Heart left ventricle (tissue), 16 donors: Measurements from ENCODE around the gene STXBP4. TPM values are rescaled to one million over a fixed set of nuclear protein-coding genes. Genes with fewer than 3 reads are reported as not detected.

Experiments
- ATAC-seq, 4 donors: fragments of 200-7000 bp; cut with Tn5 transposase; one replicate each; pipeline ENCODE4 v1.9.1; 2020 to 2022; ENCODE audit warnings: moderate library complexity in 4 of 4, mild to moderate bottlenecking in 3 of 4, moderate number of reproducible peaks in 1 of 4
- DNase-seq, 5 donors: peaks; one replicate each; pipeline ENCODE4 v3.0.0-alpha.2; 2020
- H3K27ac ChIP-seq, 12 donors: fragments of 200-600 bp; sonication (generic) in 4 of 12; one replicate each; pipeline versions ENCODE4 v1.5.0 to v1.8.0; 2016 to 2022; ENCODE audit warnings: mild to moderate bottlenecking in 2 of 12
- H3K27me3 ChIP-seq, 9 donors: fragments of 200-600 bp; sonication (generic) in 2 of 9; one replicate each; pipeline versions ENCODE4 v1.5.1 to v1.8.0; 2016 to 2022; ENCODE audit warnings: mild to moderate bottlenecking in 3 of 9
- H3K36me3 ChIP-seq, 9 donors: fragments of 200-600 bp; sonication (generic) in 2 of 9; one replicate each; pipeline versions ENCODE4 v1.5.0 to v1.8.0; 2018 to 2022; ENCODE audit warnings: mild to moderate bottlenecking in 2 of 9
- H3K4me1 ChIP-seq, 12 donors: fragments of 200-600 bp; sonication (generic) in 4 of 12; one replicate each; pipeline versions ENCODE4 v1.5.0 to v1.8.0; 2016 to 2022; ENCODE audit warnings: mild to moderate bottlenecking in 3 of 12
- H3K4me3 ChIP-seq, 12 donors: fragments of 200-600 bp; sonication (generic) in 4 of 12; one replicate each; pipeline versions ENCODE4 v1.5.0 to v1.8.0; 2017 to 2022; ENCODE audit warnings: mild to moderate bottlenecking in 9 of 12, moderate library complexity in 4 of 12
- H3K9me3 ChIP-seq, 12 donors: fragments of 200-600 bp; sonication (generic) in 4 of 12; one replicate each; pipeline versions ENCODE4 v1.5.0 to v1.8.0; 2016 to 2022; ENCODE audit warnings: mild to moderate bottlenecking in 1 of 12
- POLR2A ChIP-seq, 2 donors: fragments of 450-650 bp; IDR thresholded peaks; one replicate each; pipeline ENCODE4 v1.6.1; 2017; ENCODE audit warnings: antibody characterized with exemption in 2 of 2, mild to moderate bottlenecking in 2 of 2, moderate library complexity in 2 of 2
- WGBS, 4 donors: extraction: QIAGEN DNeasy Blood & Tissue Kit in 2 of 4; methylation state at CpG; one replicate each; pipeline versions ENCODE4 v1.1.5 to v1.1.7; 2013 to 2018; 5-methylcytosine and 5-hydroxymethylcytosine counted together
- intact Hi-C, 10 donors: fragments of 100-400 bp; cut with DNase I; formaldehyde crosslinking; loops; one replicate each; pipeline versions ENCODE4 v1.11.1 to v1.14.2; 2022
- polyA plus RNA-seq, 2 donors: library from polyadenylated mRNA; stranded (reverse); fragments of 200-250 nt; gene quantifications; one replicate each; pipeline ENCODE4 v1.2.3, GENCODE V29; 2013
- total RNA-seq, 9 donors: library from RNA; depleted of rRNA in 2 of 9; stranded (reverse); fragments of >200 nt in 2 of 9; fragmentation: NEBNext Ultra II Directional in 3 of 9; extraction: Animal tissue kit (Norgen Biotek cat#: 25700) in 3 of 9; gene quantifications; one replicate each; pipeline versions ENCODE4 v1.1.0 to v1.2.4, GENCODE V29; 2016 to 2023
- TF ChIP-seq, protein P1 (sequence below), 12 donors: fragments of 200-600 bp; sonication (generic) in 4 of 12; IDR thresholded peaks; one replicate each; pipeline versions ENCODE4 v1.5.0 to v1.8.0; 2018 to 2022; ENCODE audit warnings: antibody characterized with exemption in 12 of 12, mild to moderate bottlenecking in 5 of 12
- donor health status: ischemic (EF 13 %, LVEDD 7.1; RV severe dilation, severe dysfunction).
- donor health status: healthy with polysubstance abuse.
- donor health status: DM: no; HTN: yes; CAD: no.
- donor health status: DM: no; HTN: no; CAD: no.
- donor health status: ischemic (EF 25% LVEDD 6.9; RV normal size, moderate dysfunction).
- donor health status: ischemic (EF 25% LVEDD 5.7; RV mildly dilated, moderate dysfunction).
- donor health status: healthy.
- donor health status: DM: yes; HTN: yes; CAD: no.
- donor health status: ischemic (EF 35%, LVEDD 5.7; RV mildly dilated, moderate dysfunction).
- donor health status: nonischemic (EF 11% LVEDD 7.7; RV severe dilation, severe dysfunction).
- donor health status: DM: yes; HTN: yes; CAD: no.
- donor health status: PGD.
- donor health status: ischemic (EF 29% LVEDD 5.4; RV normal size, mild dysfunction).
- donor health status: nonischemic (EF 23%, LVEDD 6.1; RV moderate dilation, normal function).

Gene STXBP4
- total and polyA plus RNA-seq, 11 donors: 1.3 to 7.8 (median 4.7) TPM

DNA sequence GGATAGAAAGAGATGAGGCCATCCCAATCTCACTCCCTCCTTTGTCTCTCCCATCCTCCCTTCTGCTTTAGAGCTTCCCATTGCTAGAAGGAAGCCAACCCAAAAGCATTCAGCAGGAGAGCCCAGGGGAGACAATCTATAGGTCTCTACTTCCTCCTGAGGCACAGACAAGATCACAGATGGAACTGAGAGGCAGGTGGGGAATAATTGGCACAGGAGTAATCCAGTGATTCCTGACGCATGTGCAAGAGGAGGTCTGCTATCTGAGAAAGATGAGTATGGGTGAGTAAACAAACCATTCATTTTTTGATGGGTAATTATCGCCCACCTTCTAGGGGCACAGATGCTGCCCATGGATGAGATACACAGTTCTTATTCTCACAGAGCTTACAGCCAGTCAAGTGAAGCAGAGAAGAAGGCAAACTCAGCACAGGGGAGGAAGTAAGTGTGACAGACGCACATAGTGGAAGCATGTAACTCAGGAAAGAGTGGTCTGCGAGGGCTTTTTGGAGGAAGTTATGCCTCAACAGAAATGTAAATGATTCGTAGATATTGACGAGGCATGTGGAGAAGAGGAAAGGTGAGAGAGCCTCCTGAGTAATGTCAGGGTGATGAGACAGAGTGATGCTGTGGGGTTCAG is 207.3 kb downstream of the STXBP4 start:
- H3K4me3 ChIP-seq: no peak overlapping the region
- TF ChIP-seq POLR2A (IDR thresholded peaks at IDR 0.05): no peak
- TF ChIP-seq, protein P1, sequence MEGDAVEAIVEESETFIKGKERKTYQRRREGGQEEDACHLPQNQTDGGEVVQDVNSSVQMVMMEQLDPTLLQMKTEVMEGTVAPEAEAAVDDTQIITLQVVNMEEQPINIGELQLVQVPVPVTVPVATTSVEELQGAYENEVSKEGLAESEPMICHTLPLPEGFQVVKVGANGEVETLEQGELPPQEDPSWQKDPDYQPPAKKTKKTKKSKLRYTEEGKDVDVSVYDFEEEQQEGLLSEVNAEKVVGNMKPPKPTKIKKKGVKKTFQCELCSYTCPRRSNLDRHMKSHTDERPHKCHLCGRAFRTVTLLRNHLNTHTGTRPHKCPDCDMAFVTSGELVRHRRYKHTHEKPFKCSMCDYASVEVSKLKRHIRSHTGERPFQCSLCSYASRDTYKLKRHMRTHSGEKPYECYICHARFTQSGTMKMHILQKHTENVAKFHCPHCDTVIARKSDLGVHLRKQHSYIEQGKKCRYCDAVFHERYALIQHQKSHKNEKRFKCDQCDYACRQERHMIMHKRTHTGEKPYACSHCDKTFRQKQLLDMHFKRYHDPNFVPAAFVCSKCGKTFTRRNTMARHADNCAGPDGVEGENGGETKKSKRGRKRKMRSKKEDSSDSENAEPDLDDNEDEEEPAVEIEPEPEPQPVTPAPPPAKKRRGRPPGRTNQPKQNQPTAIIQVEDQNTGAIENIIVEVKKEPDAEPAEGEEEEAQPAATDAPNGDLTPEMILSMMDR (IDR thresholded peaks at IDR 0.05): no peak
- DNase-seq (no peak), ATAC-seq (no peak)
- H3K36me3 ChIP-seq: no peaks in the 10 kb centered on the region
- intact Hi-C loops: no loop called here
- H3K9me3 ChIP-seq: peaks cover 0 to 18% (median 0%) of the 10 kb centered on the region in 12 donors
- H3K27ac ChIP-seq: no peak overlapping the region
- H3K4me1 ChIP-seq: no peaks in the 10 kb centered on the region
- H3K27me3 ChIP-seq: no peaks in the 10 kb centered on the region
- 81 to 89% (median 87%) methylated on average over 6 of the region's 6 CpGs for WGBS, 4 donors

- no peak for ATAC-seq
- Histone ChIP-seq H3K27me3 (no peaks in the 10 kb centered on the region), H3K4me3 (no peak overlapping the region), H3K27ac (no peak overlapping the region), H3K4me1 (no peaks in the 10 kb centered on the region), H3K36me3 (no peaks in the 10 kb centered on the region), H3K9me3 (peaks cover 0 to 22% (median 0%) of the 10 kb centered on the region in 12 donors)
- intact Hi-C loops: no loop called here
- DNase-seq: no peak
- no peak for TF ChIP-seq POLR2A (IDR thresholded peaks at IDR 0.05)
- TF ChIP-seq, protein P1 (IDR thresholded peaks at IDR 0.05): no peak
- 58 to 76% (median 68%) methylated on average over 3 of the region's 3 CpGs for WGBS, 4 donors
Observed at GRCh38 chr17:55177159-55177854, 208.7 kb downstream of the STXBP4 start.

- no peaks in the 10 kb centered on the region for H3K4me1 ChIP-seq
- no peak overlapping the region for H3K27ac ChIP-seq
- WGBS, 4 donors: 68 to 78% (median 71%) methylated on average over 2 of the region's 2 CpGs
- no peak overlapping the region for H3K4me3 ChIP-seq
- H3K27me3 ChIP-seq: no peaks in the 10 kb centered on the region
- ATAC-seq (no peak), DNase-seq (no peak)
- peaks cover 0 to 26% (median 0%) of the 10 kb centered on the region in 12 donors for H3K9me3 ChIP-seq
- TF ChIP-seq, protein P1 (IDR thresholded peaks at IDR 0.05): no peak
- no peak for TF ChIP-seq POLR2A (IDR thresholded peaks at IDR 0.05)
- H3K36me3 ChIP-seq: no peaks in the 10 kb centered on the region
- intact Hi-C loops: no loop called here
Observed at GRCh38 chr17:55177855-55178217, 209.3 kb downstream of the STXBP4 start.

DNA sequence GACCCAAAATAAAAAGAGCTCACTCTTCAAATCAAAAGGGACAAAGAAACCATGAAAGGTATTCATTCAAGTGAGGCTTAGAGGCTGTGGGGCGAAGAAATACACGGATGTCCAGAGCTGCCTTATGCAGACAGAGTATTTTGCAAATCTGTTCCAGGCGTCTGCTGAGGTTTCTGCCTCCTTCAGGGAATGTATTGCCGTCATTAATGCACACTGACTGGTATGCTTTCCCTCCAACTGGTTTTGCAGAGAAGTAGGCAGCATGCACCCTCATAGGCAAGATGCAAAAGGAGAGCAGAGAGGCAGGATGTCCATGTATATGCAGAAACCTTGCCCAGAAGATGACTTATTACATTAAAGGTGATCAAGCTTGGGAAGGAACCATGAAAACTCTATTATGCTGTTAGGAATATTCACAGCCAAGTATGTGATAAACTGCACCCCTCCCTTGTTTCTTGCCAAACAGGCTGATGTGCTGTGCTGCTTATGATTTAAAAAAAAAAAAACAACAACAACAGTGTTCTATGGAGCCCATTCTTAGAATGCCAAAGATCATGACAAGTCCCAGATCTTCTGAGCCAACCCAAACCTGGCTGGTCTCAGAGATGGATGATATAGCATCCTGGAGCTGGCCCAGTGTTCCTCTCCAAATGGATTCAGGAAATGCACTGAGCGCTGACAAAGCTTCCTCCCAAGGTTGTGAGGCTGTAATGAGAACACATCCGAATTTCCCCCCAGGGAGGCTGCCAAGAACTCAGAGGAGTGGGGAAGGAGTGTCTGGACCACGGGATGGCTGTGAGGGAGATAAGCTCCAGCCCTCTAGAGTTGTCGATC is 218.6 kb downstream of the STXBP4 start:
- H3K9me3 ChIP-seq: peaks cover 0 to 7% (median 0%) of the 10 kb centered on the region in 12 donors
- H3K36me3 ChIP-seq: no peaks in the 10 kb centered on the region
- no peak for ATAC-seq
- no peak for TF ChIP-seq POLR2A (IDR thresholded peaks at IDR 0.05)
- TF ChIP-seq, protein P1 (IDR thresholded peaks at IDR 0.05): no peak
- no peaks in the 10 kb centered on the region for H3K4me1 ChIP-seq
- no peaks in the 10 kb centered on the region for H3K27me3 ChIP-seq
- DNase-seq: no peak
- H3K4me3 ChIP-seq: no peak overlapping the region
- 51 to 56% (median 54%) methylated on average over 8 of the region's 8 CpGs for WGBS, 4 donors
- intact Hi-C loops: loop anchor here in 1 of 10 donors (10.0 kb wide), 1 partner anchor 62 kb away; no protein-coding TSS in a partner anchor
- H3K27ac ChIP-seq: no peak overlapping the region
